ENCODE data around the gene FLG.

GRCh38 chr1:152343006-152343405 is 18.0 kb upstream of the FLG start:
- no peak for TF ChIP-seq POLR2A (IDR thresholded peaks at IDR 0.05; ENCODE audit: low read depth)
- TF ChIP-seq, protein P1, sequence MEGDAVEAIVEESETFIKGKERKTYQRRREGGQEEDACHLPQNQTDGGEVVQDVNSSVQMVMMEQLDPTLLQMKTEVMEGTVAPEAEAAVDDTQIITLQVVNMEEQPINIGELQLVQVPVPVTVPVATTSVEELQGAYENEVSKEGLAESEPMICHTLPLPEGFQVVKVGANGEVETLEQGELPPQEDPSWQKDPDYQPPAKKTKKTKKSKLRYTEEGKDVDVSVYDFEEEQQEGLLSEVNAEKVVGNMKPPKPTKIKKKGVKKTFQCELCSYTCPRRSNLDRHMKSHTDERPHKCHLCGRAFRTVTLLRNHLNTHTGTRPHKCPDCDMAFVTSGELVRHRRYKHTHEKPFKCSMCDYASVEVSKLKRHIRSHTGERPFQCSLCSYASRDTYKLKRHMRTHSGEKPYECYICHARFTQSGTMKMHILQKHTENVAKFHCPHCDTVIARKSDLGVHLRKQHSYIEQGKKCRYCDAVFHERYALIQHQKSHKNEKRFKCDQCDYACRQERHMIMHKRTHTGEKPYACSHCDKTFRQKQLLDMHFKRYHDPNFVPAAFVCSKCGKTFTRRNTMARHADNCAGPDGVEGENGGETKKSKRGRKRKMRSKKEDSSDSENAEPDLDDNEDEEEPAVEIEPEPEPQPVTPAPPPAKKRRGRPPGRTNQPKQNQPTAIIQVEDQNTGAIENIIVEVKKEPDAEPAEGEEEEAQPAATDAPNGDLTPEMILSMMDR (IDR thresholded peaks at IDR 0.05), result no peak

Measured in esophagus muscularis mucosa (tissue), 3 donors.